ENCODE results near the gene CSF3R.

The CSF3R gene

DNA sequence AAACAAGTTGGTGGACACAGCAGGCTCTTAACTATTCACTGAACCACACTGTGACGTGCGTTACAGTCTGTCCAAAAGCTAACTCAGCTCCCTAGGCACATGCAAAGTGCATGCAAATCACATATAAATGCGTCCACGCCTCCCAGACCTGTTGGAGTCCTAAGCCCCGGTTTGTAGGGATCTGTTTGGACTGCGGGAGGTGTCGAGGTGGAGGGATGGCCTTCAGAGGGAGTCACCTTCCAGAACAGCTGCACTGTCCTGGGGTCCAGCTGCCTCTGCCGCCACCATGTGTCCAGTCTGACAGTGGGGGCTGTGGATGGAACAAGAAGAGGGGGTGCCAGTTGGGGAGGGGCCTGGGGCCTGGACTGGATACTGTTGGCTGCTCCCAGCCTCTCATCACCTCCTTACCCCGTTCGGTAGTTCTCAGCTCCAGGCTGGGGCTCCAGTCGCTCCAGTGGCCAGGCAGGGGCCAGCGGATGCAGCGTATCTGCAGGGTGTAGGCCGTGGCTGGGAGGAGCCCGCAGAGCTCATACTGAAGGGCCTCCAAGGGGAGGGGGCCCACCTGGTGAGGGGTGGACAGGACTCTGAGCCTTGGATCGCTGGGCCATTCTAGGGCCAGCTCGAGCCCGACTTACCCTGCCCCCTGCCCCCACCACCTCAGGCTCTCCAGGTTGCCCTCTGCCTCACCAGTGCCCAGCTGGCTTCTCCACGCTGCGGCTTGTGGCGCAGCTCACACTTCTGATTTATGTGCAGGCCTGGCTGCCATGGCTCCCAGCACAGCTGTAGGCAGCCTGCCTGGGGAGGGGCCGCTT is 10.7 kb downstream of the CSF3R start:
- Histone ChIP-seq H3K27ac (no peak overlapping the region), H3K4me3 (no peak overlapping the region)
- TF ChIP-seq CTCF (IDR thresholded peaks at IDR 0.05) = no peak
- DNase-seq (ENCODE audit: low spot score) = no peak

GRCh38 chr1:36469163-36469562 is 13.6 kb downstream of the CSF3R start:
- Histone ChIP-seq H3K27ac (no peak overlapping the region), H3K4me3 (no peak overlapping the region)
- no peak for TF ChIP-seq CTCF (IDR thresholded peaks at IDR 0.05)
- no peak for DNase-seq (ENCODE audit: low spot score)

- no peak for DNase-seq (ENCODE audit: low spot score)
- Histone ChIP-seq H3K4me3 (no peak overlapping the region), H3K27ac (no peak overlapping the region)
- TF ChIP-seq CTCF (IDR thresholded peaks at IDR 0.05) = no peak
These were observed 14.8 kb downstream of the CSF3R start for GRCh38 chr1:36467700-36468455.

GRCh38 chr1:36467027-36467410 is 15.7 kb downstream of the CSF3R start:
- no peak for DNase-seq (ENCODE audit: low spot score)
- Histone ChIP-seq H3K4me3 (no peak overlapping the region), H3K27ac (no peak overlapping the region)
- TF ChIP-seq CTCF (IDR thresholded peaks at IDR 0.05) = no peak

DNA sequence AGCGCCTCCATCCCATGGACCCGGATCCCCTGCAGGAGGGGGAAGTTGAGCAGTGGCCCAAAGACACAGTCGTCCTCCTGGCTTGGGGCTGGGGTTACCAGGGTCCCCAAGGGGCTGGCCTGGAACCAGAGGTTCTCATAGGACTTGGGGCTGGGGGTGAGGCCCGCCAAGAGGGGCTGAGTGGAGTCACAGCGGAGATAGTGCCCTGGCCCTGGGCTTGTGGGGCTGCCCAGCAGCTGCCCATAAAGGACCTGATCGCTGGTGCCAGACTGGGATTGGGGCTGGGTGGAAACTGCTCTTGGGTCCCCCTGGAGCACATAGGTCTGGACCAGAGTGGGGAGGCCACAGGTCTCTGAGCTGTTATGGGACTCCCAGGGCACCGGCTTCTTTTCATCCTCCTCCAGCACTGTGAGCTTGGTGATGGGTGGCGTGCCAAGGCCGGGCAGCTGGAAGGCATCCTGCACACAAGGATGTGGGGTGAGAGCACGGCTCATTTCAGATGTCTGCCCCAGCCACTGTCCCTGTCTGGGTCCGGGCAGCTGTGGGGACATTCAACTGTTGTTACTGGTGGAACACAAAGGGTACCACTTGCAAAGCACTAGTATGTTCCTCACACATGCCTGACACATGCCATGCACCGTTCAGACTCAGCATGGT is 16.2 kb downstream of the CSF3R start:
- Histone ChIP-seq H3K4me3 (no peak overlapping the region), H3K27ac (no peak overlapping the region)
- DNase-seq (ENCODE audit: low spot score) = no peak
- TF ChIP-seq CTCF (IDR thresholded peaks at IDR 0.05) = no peak

GRCh38 chr1:36465731-36466369 is 16.9 kb downstream of the CSF3R start:
- TF ChIP-seq CTCF (IDR thresholded peaks at IDR 0.05) = no peak
- Histone ChIP-seq H3K4me3 (no peak overlapping the region), H3K27ac (no peak overlapping the region)
- DNase-seq (ENCODE audit: low spot score) = no peak
